ENCODE results near the gene MAN2B2. TPM values are rescaled to one million over a fixed set of nuclear protein-coding genes. Genes with fewer than 3 reads are reported as not detected.

The MAN2B2 gene
- total and polyA plus RNA-seq, 2 of the 8 experiments (the other 6 are each of a cell fraction or from before 2014, with no cell fraction given): 3.3 to 4.0 TPM

DNA sequence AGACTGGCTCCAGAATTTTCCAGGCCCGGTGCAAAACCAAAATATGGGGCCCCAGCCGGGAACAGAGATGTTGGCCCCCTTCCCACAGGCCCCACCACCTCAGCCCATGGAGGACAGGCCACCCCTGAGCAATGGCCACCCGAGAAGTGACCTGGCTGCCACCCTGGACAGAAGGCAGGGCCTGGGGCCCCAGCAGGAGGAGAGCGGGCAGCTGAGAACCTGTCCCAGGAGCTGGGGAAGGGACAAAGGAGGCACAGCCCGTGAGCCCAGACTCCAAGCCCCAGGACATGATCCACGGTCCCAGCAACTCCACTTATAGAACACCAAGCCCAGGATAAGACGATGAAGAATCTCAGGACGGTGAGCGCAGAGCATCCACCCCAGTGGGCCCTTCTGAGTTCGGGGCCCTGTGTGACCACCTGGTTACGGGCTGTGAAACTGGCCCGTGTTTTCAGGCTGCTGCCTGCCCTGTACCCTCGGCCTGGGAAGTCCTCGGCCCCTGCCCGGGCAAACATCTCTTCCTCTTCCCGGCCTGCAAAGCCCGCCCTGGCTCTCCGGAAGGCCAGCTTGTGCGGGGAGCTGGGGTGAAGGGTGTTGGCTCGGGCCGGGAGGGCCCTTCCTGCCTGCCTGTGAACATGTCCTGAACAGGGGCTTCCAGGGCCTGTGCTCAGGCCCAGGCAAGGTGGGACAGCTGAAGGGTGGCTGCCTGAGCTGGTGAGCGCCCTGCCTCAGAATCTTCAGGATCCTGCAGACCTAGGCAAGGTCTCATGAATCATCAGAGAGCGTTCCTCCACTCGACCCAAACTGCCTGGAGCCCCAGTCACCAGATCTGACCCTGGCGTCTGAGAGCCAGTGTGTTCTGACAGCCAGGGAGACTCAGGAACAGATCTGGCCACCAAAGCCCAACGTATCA, 47.0 kb upstream of the MAN2B2 start:
- POLR2A ChIA-PET (ENCODE audit: partially characterized antibody): no interaction called here

More for the DNA sequence above, 47.0 kb upstream of the MAN2B2 start:
- Histone ChIP-seq H3K79me2 (ENCODE audit: control insufficient read depth in 1 of 2, insufficient read depth in 2 of 2, low read length in 2 of 2) (no peaks in the 10 kb centered on the region), H3K27me3 (replicated peaks in 1 of 4; ENCODE audit: control insufficient read depth in 3 of 4, extremely low read depth in 1 of 4, insufficient read depth in 3 of 4, low read length in 3 of 4) (no peaks in the 10 kb centered on the region), H3K23ac (ENCODE audit: insufficient read length) (no peak overlapping the region), H2AFZ (ENCODE audit: low read length) (peak overlapping the region; percentile 34; the same call in 1 of the 2 replicates), H3K79me1 (ENCODE audit: low read depth, low read length) (no peaks in the 10 kb centered on the region), H4K8ac (ENCODE audit: extremely low read depth, insufficient read depth, low read length) (peak overlapping the region; percentile 35; the same call in 1 of the 2 replicates), H3K56ac (replicated peaks; ENCODE audit: insufficient read length, low read depth, low read length) (no peak overlapping the region), H4K20me1 (replicated peaks in 1 of 2; ENCODE audit: control insufficient read depth in 1 of 2, insufficient read depth in 2 of 2, low read length in 2 of 2) (no peaks in the 10 kb centered on the region), H2BK12ac (ENCODE audit: low read depth, low read length) (peak overlapping the region; percentile 53; the same call in 1 of the 2 replicates), H3K36me3 (ENCODE audit: control insufficient read depth in 2 of 4, insufficient read depth in 4 of 4, low read length in 3 of 4) (no peaks in the 10 kb centered on the region), H2BK15ac (ENCODE audit: low read length) (peak overlapping the region; percentile 40; the same call in 1 of the 2 replicates), H3K4me3 (ENCODE audit: extremely low read depth in 1 of 4, insufficient read depth in 2 of 4, low read depth in 3 of 4, low read length in 4 of 4) (no peak overlapping the region), H3K9ac (replicated peaks in 1 of 4; ENCODE audit: extremely low read depth in 1 of 4, low read depth in 3 of 4, low read length in 3 of 4) (no peak overlapping the region), H3K23me2 (ENCODE audit: low read depth, low read length) (no peaks in the 10 kb centered on the region), H2BK5ac (ENCODE audit: low read depth, low read length) (peak overlapping the region; percentile 49; the same call in 1 of the 2 replicates), H2AK5ac (ENCODE audit: low read depth, low read length) (no peak overlapping the region), H3K4ac (replicated peaks; ENCODE audit: insufficient read length, low read depth, low read length) (peak overlapping the region; percentile 3), H4K91ac (replicated peaks; ENCODE audit: insufficient read length, low read length) (peak overlapping the region; percentile 78), H3K18ac (ENCODE audit: extremely low read depth, low read length) (peak overlapping the region; percentile 32), H3K4me1 (replicated peaks in 1 of 4; ENCODE audit: control insufficient read depth in 3 of 4, insufficient read depth in 4 of 4, low read length in 3 of 4) (peaks cover 0 to 17% (median 7%) of the 10 kb centered on the region in 4 experiments; a peak in 4 of 7 replicates), H2BK120ac (replicated peaks; ENCODE audit: low read depth, low read length) (no peak overlapping the region), H3K9me3 (ENCODE audit: insufficient read depth in 2 of 2, low read depth in 1 of 2, low read length in 1 of 2) (no peaks in the 10 kb centered on the region; a peak in 1 of 4 replicates), H3K4me2 (ENCODE audit: insufficient read depth in 1 of 2, low read depth in 2 of 2, low read length in 2 of 2) (no peak overlapping the region), H3K27ac (ENCODE audit: low read depth, low read length) (no peak overlapping the region), H3K14ac (ENCODE audit: insufficient read length) (no peak overlapping the region), H2BK20ac (ENCODE audit: low read length) (peak overlapping the region; percentile 80; the same call in 1 of the 2 replicates), H4K5ac (ENCODE audit: insufficient read length, low read depth, low read length) (peak overlapping the region; percentile 32)
- no peak for DNase-seq (ENCODE audit: low read depth in 1 of 2, low spot score in 2 of 2)
- no peak for FAIRE-seq
- CTCF ChIA-PET (ENCODE audit: partially characterized antibody): interaction anchor here (0.6 to 6.2 kb wide), 6 partner anchors 20 to 241 kb away, joined by 3 to 50 read pairs (median 3); partner anchors contain the start of gene PPP2R2C
- 83% methylated on average over 20 of the region's 26 CpGs; no CpG with 5 or more reads in 1 of the 2 experiments for WGBS, 2 experiments (ENCODE audit: extremely low coverage in 1 of 2, insufficient coverage in 1 of 2, insufficient read length in 1 of 2, insufficient replicate concordance in 2 of 2, low coverage in 1 of 2, low lambda C conversion rate in 2 of 2, missing lambda C conversion rate in 1 of 2)
- no peak for TF ChIP-seq CTBP2 (IDR thresholded peaks at IDR 0.05; ENCODE audit: borderline replicate concordance, insufficient read depth, insufficient read length, low read length)
- no peak for TF ChIP-seq HDAC2 (IDR thresholded peaks at IDR 0.05; ENCODE audit: borderline replicate concordance in 1 of 2, low read depth in 2 of 2, low read length in 2 of 2)
- TF ChIP-seq HDAC6 (IDR thresholded peaks at IDR 0.05; ENCODE audit: low read depth, low read length): no peak
- TF ChIP-seq CBX8 (IDR thresholded peaks at IDR 0.05; ENCODE audit: borderline replicate concordance, low read depth, low read length): no peak
- TF ChIP-seq, protein P1, sequence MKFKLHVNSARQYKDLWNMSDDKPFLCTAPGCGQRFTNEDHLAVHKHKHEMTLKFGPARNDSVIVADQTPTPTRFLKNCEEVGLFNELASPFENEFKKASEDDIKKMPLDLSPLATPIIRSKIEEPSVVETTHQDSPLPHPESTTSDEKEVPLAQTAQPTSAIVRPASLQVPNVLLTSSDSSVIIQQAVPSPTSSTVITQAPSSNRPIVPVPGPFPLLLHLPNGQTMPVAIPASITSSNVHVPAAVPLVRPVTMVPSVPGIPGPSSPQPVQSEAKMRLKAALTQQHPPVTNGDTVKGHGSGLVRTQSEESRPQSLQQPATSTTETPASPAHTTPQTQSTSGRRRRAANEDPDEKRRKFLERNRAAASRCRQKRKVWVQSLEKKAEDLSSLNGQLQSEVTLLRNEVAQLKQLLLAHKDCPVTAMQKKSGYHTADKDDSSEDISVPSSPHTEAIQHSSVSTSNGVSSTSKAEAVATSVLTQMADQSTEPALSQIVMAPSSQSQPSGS (IDR thresholded peaks at IDR 0.05; ENCODE audit: low read length): no peak
- TF ChIP-seq GTF2F1 (IDR thresholded peaks at IDR 0.05; ENCODE audit: borderline replicate concordance, low read depth, low read length): no peak
- no peak for TF ChIP-seq SIN3A (conservative IDR thresholded peaks at IDR 0.05 in 1 of 2, IDR thresholded peaks at IDR 0.05 in 1 of 2; ENCODE audit: low read depth in 1 of 2, low read length in 2 of 2)
- no peak for TF ChIP-seq ASH2L (IDR thresholded peaks at IDR 0.05; ENCODE audit: low read length)

Data from H1 (cell line).